ENCODE data around the gene HPSE2.

The HPSE2 gene

DNA sequence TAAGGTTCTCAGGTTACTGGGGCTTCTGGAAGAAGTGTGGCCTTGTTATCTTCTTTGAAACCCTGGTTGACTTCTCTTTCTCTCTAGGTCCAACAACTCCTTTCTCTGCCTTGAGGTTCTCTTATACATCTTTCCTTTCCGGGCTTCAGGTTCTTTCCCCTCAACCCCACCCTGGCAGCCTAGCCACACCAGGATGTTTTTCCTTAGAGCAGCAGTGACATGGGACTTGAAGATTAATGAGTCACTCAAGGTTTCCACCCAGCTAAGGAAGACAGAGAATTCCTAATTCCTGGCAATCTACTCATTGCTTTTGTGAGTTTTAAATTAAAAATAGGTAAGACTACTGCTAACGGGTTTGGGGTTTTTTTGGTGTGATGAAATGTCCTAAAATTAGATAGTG, 667.1 kb downstream of the HPSE2 start:
- TF ChIP-seq, protein P1, sequence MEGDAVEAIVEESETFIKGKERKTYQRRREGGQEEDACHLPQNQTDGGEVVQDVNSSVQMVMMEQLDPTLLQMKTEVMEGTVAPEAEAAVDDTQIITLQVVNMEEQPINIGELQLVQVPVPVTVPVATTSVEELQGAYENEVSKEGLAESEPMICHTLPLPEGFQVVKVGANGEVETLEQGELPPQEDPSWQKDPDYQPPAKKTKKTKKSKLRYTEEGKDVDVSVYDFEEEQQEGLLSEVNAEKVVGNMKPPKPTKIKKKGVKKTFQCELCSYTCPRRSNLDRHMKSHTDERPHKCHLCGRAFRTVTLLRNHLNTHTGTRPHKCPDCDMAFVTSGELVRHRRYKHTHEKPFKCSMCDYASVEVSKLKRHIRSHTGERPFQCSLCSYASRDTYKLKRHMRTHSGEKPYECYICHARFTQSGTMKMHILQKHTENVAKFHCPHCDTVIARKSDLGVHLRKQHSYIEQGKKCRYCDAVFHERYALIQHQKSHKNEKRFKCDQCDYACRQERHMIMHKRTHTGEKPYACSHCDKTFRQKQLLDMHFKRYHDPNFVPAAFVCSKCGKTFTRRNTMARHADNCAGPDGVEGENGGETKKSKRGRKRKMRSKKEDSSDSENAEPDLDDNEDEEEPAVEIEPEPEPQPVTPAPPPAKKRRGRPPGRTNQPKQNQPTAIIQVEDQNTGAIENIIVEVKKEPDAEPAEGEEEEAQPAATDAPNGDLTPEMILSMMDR (IDR thresholded peaks at IDR 0.05; ENCODE audit: insufficient read depth, low read length, poor library complexity, severe bottlenecking): no peak
- DNase-seq (ENCODE audit: extremely low read depth, insufficient read length): no peak

DNA sequence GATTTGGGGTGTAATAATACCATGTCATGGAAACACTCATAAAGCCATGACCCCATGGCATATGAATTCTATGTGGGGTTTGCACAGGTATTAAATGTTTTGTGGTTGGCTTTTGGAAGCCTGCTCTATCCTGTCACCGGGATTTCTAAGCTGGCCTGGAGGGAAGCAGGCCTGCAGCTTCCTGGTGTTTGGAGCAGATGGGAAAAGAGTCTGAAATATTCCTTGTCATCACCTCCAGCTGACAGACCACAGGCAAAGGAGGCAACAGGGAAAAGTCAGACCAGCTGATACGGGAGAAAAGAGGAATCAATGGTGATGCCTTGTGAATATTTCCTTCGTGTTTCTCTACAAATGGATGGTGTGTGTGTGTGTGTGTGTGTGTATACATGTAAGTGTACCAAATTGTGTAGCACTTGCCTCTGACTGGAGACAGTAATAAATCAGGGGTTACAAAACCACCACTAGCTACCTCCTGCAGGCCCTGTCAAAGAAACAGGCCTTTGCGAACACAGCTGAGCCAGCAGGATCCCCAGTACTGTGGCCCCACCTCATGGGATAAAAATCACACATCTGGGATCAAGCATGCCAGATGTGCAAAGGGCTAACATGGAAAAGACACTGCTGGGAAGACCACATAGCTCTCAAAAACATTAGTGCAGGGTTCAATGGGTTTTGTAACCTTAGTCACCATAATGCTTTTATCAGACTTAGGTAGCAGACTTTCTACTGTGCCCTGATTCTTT, 668.1 kb downstream of the HPSE2 start:
- TF ChIP-seq, protein P1 (IDR thresholded peaks at IDR 0.05; ENCODE audit: insufficient read depth, low read length, poor library complexity, severe bottlenecking): no peak
- no peak for DNase-seq (ENCODE audit: extremely low read depth, insufficient read length)
- H3K36me3 ChIP-seq (ENCODE audit: control insufficient read depth, insufficient read depth, low read length): no peaks in the 10 kb centered on the region
- no peak overlapping the region for H3K4me3 ChIP-seq (replicated peaks; ENCODE audit: low read depth, low read length)
- no peaks in the 10 kb centered on the region for H3K27me3 ChIP-seq (replicated peaks; ENCODE audit: control insufficient read depth, insufficient read depth, low read length)

More for the DNA sequence above, 667.1 kb downstream of the HPSE2 start:
- no peak overlapping the region for H3K4me3 ChIP-seq (replicated peaks; ENCODE audit: low read depth, low read length)
- no peaks in the 10 kb centered on the region for H3K36me3 ChIP-seq (ENCODE audit: control insufficient read depth, insufficient read depth, low read length)
- H3K27me3 ChIP-seq (replicated peaks; ENCODE audit: control insufficient read depth, insufficient read depth, low read length): no peaks in the 10 kb centered on the region

DNA sequence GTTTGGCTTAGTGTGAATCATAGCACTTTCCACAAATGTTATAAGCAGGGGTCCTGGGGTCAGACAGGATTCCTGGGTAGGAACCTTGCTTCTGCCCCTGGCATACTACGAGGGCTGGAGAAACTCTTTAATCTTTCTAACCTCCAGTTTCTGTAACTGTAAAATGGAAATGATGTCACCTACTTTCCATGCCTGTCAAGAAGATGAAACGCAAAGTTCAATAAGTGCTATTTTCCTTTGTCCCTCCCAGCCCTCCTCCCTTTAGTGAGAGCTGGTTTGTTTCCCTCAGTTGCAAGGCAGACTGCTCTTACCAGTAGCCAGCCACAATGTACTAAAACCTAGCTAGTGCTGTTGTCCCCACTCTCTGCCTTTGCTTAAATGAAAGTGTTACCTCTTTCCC, 671.8 kb downstream of the HPSE2 start:
- no peaks in the 10 kb centered on the region for H3K36me3 ChIP-seq (ENCODE audit: control insufficient read depth, insufficient read depth, low read length)
- no peak for DNase-seq (ENCODE audit: extremely low read depth, insufficient read length)
- H3K27me3 ChIP-seq (replicated peaks; ENCODE audit: control insufficient read depth, insufficient read depth, low read length): no peaks in the 10 kb centered on the region
- H3K4me3 ChIP-seq (replicated peaks; ENCODE audit: low read depth, low read length): no peak overlapping the region
- TF ChIP-seq, protein P1 (IDR thresholded peaks at IDR 0.05; ENCODE audit: insufficient read depth, low read length, poor library complexity, severe bottlenecking): no peak

DNA sequence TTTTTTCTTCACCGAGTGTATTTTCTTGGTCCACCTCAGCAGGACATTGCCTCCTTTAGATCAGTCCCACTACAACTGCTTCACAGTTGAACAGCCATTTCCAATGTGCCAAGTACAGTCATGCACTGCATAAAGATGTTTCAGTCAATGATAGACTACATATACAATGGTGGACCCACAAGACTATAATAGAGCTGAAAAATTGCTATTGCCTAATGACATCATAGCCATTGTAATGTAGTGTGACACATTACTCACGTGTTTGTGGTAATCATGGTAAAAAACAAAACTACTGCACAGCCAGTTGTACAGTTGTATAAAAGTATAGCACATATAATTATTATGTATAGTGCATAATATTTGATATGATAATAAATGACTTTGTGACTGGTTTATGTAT, 675.1 kb downstream of the HPSE2 start:
- H3K27me3 ChIP-seq (replicated peaks; ENCODE audit: control insufficient read depth, insufficient read depth, low read length): no peaks in the 10 kb centered on the region
- no peak overlapping the region for H3K4me3 ChIP-seq (replicated peaks; ENCODE audit: low read depth, low read length)
- no peak for DNase-seq (ENCODE audit: extremely low read depth, insufficient read length)
- no peaks in the 10 kb centered on the region for H3K36me3 ChIP-seq (ENCODE audit: control insufficient read depth, insufficient read depth, low read length)
- TF ChIP-seq, protein P1 (IDR thresholded peaks at IDR 0.05; ENCODE audit: insufficient read depth, low read length, poor library complexity, severe bottlenecking): no peak

DNA sequence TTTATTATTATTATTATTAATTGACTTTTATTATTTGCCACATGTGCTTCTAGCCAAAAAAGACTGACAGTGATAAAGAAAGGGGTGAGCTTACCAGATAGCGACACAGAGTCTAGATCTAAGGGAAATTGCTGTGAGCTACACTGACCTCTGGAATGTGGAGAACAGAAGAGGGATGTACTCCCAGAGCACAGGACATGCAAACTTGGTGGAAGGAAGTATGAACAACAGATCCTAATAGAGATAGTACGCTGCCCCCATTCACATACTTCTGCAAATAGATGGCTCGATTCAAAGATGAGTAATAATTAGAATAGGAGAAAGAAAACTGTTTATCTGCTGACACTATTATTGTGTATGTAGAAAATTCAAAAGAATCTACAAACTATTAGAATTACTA, 679.6 kb downstream of the HPSE2 start:
- no peak for DNase-seq (ENCODE audit: extremely low read depth, insufficient read length)
- TF ChIP-seq, protein P1 (IDR thresholded peaks at IDR 0.05; ENCODE audit: insufficient read depth, low read length, poor library complexity, severe bottlenecking): no peak

More for the DNA sequence above, 679.6 kb downstream of the HPSE2 start:
- H3K36me3 ChIP-seq (ENCODE audit: control insufficient read depth, insufficient read depth, low read length): no peaks in the 10 kb centered on the region
- no peak overlapping the region for H3K4me3 ChIP-seq (replicated peaks; ENCODE audit: low read depth, low read length)
- H3K27me3 ChIP-seq (replicated peaks; ENCODE audit: control insufficient read depth, insufficient read depth, low read length): 0 out of 2 replicates have a peak, but pooled peaks cover 2% of the 10 kb centered on the region

All from GM06990 (cell line).